ENCODE data around the gene CYB561D2.

CYB561D2 gene

DNA sequence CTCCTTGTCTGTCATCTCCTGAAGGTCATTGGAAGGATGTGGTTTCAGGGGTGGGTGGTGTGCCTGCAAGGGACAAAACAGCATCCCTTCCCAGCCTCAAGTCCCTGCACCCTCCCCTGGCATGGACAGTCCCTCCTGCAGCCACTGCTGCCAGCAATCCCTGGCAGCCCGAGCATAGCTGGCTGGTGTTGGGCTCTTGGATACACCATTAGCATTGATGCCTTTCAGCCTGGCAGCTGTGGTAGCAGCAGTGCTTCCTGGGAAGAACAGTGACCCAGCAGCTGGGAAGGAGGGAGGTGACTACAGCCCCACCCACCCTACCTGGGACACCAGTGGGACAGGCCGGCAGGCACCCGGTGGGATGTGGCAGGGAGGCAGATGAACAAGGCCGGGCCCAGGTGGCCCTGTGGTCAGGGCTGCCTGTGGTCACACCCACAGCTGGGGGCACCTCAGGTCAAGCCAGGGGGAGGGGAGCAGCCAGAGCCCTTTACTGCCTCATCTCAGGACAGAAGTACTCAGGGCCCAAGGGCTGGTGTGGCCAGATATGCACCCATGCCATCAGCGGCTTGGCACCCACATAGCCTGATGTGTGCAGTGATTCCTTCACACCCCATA lies 41.5 kb downstream of the CYB561D2 start:
- no peak for DNase-seq (ENCODE audit: low read depth)

- DNase-seq (ENCODE audit: low read depth), result no peak
Observed at GRCh38 chr3:50393061-50393460, 42.4 kb downstream of the CYB561D2 start.

GRCh38 chr3:50395070-50395860 lies 44.6 kb downstream of the CYB561D2 start:
- DNase-seq (ENCODE audit: low read depth), result no peak

DNA sequence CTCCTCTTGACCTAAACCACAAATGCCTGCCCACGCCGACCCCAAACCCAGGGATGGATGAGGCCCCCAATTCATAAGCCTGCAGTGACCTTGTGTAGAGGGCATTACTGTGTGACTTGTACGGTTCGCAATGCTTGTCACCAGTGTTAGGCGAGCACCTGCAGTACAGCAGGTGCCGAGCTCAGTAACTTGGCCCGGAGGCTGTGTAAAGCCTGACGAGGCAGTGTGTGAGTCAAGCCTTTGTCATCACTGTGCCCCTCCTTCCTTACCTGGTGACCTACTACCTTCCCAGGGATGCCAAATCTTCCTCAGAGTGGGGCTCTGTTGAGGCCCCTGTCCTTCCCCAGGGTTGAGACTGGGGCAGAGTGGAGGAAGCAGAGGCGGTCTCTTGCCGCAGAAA lies 45.8 kb downstream of the CYB561D2 start:
- no peak for DNase-seq (ENCODE audit: low read depth)

DNA sequence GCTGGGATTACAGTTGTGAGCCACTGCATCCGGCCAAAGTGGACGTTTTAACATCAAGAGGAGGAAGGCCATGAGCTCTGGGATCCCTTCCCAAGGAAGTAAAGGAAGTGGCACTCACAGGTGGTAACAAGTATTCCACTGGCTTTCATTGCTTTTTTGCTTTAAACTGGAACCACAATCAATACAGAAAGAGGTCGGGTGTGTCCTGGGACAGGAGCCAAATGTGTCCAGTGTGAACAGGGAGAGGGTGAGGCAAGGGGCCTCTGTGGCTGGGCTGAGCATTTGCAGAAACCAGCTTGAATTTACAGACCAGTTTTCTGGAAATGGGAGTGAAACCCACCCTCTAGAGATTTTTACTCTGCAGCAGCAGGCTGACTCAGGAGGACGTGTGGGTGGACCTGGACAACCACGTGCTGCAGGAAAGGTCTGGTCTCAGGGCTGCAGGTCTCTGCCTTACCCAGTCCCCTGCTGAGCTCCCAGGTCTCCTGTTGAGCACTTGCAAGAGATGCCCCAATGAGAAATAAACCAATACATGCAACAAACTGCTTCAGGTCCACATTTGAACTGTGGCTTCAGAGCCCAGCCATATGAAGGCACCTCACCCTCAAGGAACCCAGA lies 51.4 kb downstream of the CYB561D2 start:
- no peak for DNase-seq (ENCODE audit: low read depth)

All from stromal cell of bone marrow (primary cell).